ENCODE measurements around the gene RAD54L. TPM values are rescaled to one million over a fixed set of nuclear protein-coding genes. Genes with fewer than 3 reads are reported as not detected.

Gene RAD54L
- total RNA-seq, 3 donors from 2014 or later (not counting 1 experiment from before 2014, with no cell fraction given) = 1.8 to 2.3 (median 1.8) TPM

GRCh38 chr1:46306159-46306530 lies 58.6 kb downstream of the RAD54L start:
- peaks cover 27% of the 10 kb centered on the region for H3K4me1 ChIP-seq (ENCODE audit: control insufficient read depth, insufficient read depth, low read length)
- ATAC-seq (no peak), DNase-seq (no peak)
- H3K9me3 ChIP-seq (ENCODE audit: control insufficient read depth, insufficient read depth, low read length) = no peaks in the 10 kb centered on the region
- Mint-ChIP-seq H3K27ac (no peak overlapping the region), H3K4me3 (peak overlapping the region; percentile 6), H3K9me3 (no peaks in the 10 kb centered on the region), H3K27me3 (ENCODE audit: low read depth in 2 of 2) (no peaks in the 10 kb centered on the region), H3K4me1 (peaks cover 32 to 48% of the 10 kb centered on the region in 2 donors), H3K36me3 (peaks cover 7% of the 10 kb centered on the region)
- 89% methylated on average over 8 of the region's 8 CpGs for WGBS (ENCODE audit: insufficient coverage)
- no peak overlapping the region for H3K4me3 ChIP-seq (ENCODE audit: low read length)
- H3K36me3 ChIP-seq (ENCODE audit: control insufficient read depth, insufficient read depth, low read length) = peaks cover 8% of the 10 kb centered on the region
- no peak for TF ChIP-seq CTCF (IDR thresholded peaks at IDR 0.05)
- H3K27ac ChIP-seq (ENCODE audit: low read length) = no peak overlapping the region
- H3K27me3 ChIP-seq (ENCODE audit: control insufficient read depth, insufficient read depth, low read length) = no peaks in the 10 kb centered on the region
- intact Hi-C loops (cut with micrococcal nuclease) = no loop called here

GRCh38 chr1:46309401-46310159 lies 62.0 kb downstream of the RAD54L start:
- peaks cover 7% of the 10 kb centered on the region for H3K4me1 ChIP-seq (ENCODE audit: control insufficient read depth, insufficient read depth, low read length)
- H3K9me3 ChIP-seq (ENCODE audit: control insufficient read depth, insufficient read depth, low read length) = no peaks in the 10 kb centered on the region
- no peak for DNase-seq
- TF ChIP-seq CTCF (IDR thresholded peaks at IDR 0.05) = no peak
- Mint-ChIP-seq H3K27ac (peak overlapping the region in 1 of 2 donors; percentile 1), H3K4me1 (peaks cover 17 to 20% of the 10 kb centered on the region in 2 donors), H3K36me3 (peaks cover 7% of the 10 kb centered on the region), H3K27me3 (ENCODE audit: low read depth in 2 of 2) (no peaks in the 10 kb centered on the region), H3K4me3 (no peak overlapping the region), H3K9me3 (no peaks in the 10 kb centered on the region)
- 92% methylated on average over 15 of the region's 16 CpGs for WGBS (ENCODE audit: insufficient coverage)
- no peaks in the 10 kb centered on the region for H3K27me3 ChIP-seq (ENCODE audit: control insufficient read depth, insufficient read depth, low read length)
- H3K27ac ChIP-seq (ENCODE audit: low read length) = no peak overlapping the region
- ATAC-seq = no peak
- H3K4me3 ChIP-seq (ENCODE audit: low read length) = no peak overlapping the region
- intact Hi-C loops (cut with micrococcal nuclease) = no loop called here
- peaks cover 35% of the 10 kb centered on the region for H3K36me3 ChIP-seq (ENCODE audit: control insufficient read depth, insufficient read depth, low read length)

- no peaks in the 10 kb centered on the region for H3K27me3 Mint-ChIP-seq (ENCODE audit: low read depth in 2 of 2)
- H3K9me3 Mint-ChIP-seq = no peaks in the 10 kb centered on the region
- 97% methylated on average over 4 of the region's 4 CpGs for WGBS (ENCODE audit: insufficient coverage)
- no peak overlapping the region for H3K4me3 Mint-ChIP-seq
- Histone ChIP-seq H3K4me3 (ENCODE audit: low read length) (no peak overlapping the region), H3K9me3 (ENCODE audit: control insufficient read depth, insufficient read depth, low read length) (no peaks in the 10 kb centered on the region), H3K27ac (ENCODE audit: low read length) (no peak overlapping the region), H3K27me3 (ENCODE audit: control insufficient read depth, insufficient read depth, low read length) (no peaks in the 10 kb centered on the region), H3K4me1 (ENCODE audit: control insufficient read depth, insufficient read depth, low read length) (no peaks in the 10 kb centered on the region), H3K36me3 (ENCODE audit: control insufficient read depth, insufficient read depth, low read length) (peaks cover 39% of the 10 kb centered on the region)
- no peak for TF ChIP-seq CTCF (IDR thresholded peaks at IDR 0.05)
- H3K27ac Mint-ChIP-seq = no peak overlapping the region
- intact Hi-C loops (cut with micrococcal nuclease) = no loop called here
- DNase-seq (no peak), ATAC-seq (no peak)
- peaks cover 17 to 20% of the 10 kb centered on the region in 2 donors for H3K4me1 Mint-ChIP-seq
- peaks cover 7% of the 10 kb centered on the region for H3K36me3 Mint-ChIP-seq
Observed at GRCh38 chr1:46310321-46310720, 62.8 kb downstream of the RAD54L start.
